Calu3 (cell line): ENCODE measurements around the gene C14orf119. TPM values are rescaled to one million over a fixed set of nuclear protein-coding genes. Genes with fewer than 3 reads are reported as not detected.
A peak's percentile ranks its signal among the peaks of the same experiment; 100 is the strongest.

Source experiments
- BruUV-seq: library from RNA; stranded (reverse); fragments of 400-500 nt; replicated peaks from 2 replicates; lab custom pipeline; 2021; lab: Mats Ljungman, UMichigan
- CTCF ChIA-PET: fragments of 300-600 bp; sonication (Branson Sonifier 250); formaldehyde crosslinking; loops from one replicate; lab custom pipeline; 2022; ENCODE audit warnings: antibody characterized with exemption; lab: Charles Lee
- DNase-seq: peaks from one replicate; pipeline ENCODE4 v3.0.0; 2022
- H3K27ac Mint-ChIP-seq: one replicate; pipeline ENCODE4 v1.8.0; 2022; ENCODE audit warnings: mixed read lengths; ENCODE audit not compliant: unreplicated experiment
- H3K27me3 Mint-ChIP-seq: one replicate; pipeline ENCODE4 v1.8.0; 2022; ENCODE audit warnings: mixed read lengths; ENCODE audit not compliant: unreplicated experiment
- H3K36me3 Mint-ChIP-seq: one replicate; pipeline ENCODE4 v1.8.0; 2022; ENCODE audit warnings: mild to moderate bottlenecking, moderate library complexity, mixed read lengths; ENCODE audit not compliant: insufficient read depth, unreplicated experiment
- H3K4me1 Mint-ChIP-seq: one replicate; pipeline ENCODE4 v1.8.0; 2022; ENCODE audit warnings: mild to moderate bottlenecking, low read depth, mixed read lengths; ENCODE audit not compliant: unreplicated experiment
- H3K4me3 Mint-ChIP-seq: one replicate; pipeline ENCODE4 v1.8.0; 2022; ENCODE audit warnings: mild to moderate bottlenecking, low read depth, moderate library complexity, mixed read lengths; ENCODE audit not compliant: unreplicated experiment
- H3K9me3 Mint-ChIP-seq: one replicate; pipeline ENCODE4 v1.8.0; 2022; ENCODE audit warnings: low read depth, mixed read lengths; ENCODE audit not compliant: unreplicated experiment
- CTCF ChIP-seq: fragments of 200-600 bp; IDR thresholded peaks from one replicate; pipeline ENCODE4 v1.8.0; 2022; ENCODE audit warnings: antibody characterized with exemption; ENCODE audit not compliant: unreplicated experiment
- intact Hi-C: fragments of 100-400 bp; cut with micrococcal nuclease; formaldehyde crosslinking; loops from one replicate; pipeline ENCODE4 v1.10.0; 2022; ENCODE audit not compliant: unreplicated experiment
- total RNA-seq: library from RNA; stranded (reverse); gene quantifications from 2 replicates; pipeline ENCODE4 v1.2.3, GENCODE V29; 2022

C14orf119 gene
- total RNA-seq, 1 experiment from 2014 or later: 47.3 TPM

- Mint-ChIP-seq H3K27ac (no peak overlapping the region), H3K9me3 (no peaks in the 10 kb centered on the region), H3K27me3 (peaks cover 41% of the 10 kb centered on the region), H3K36me3 (no peaks in the 10 kb centered on the region), H3K4me3 (no peak overlapping the region), H3K4me1 (peaks cover 33% of the 10 kb centered on the region)
- no peak for DNase-seq
- TF ChIP-seq CTCF: no peak
- intact Hi-C loops: no loop called here
- no TSS peak for BruUV-seq
- CTCF ChIA-PET: interaction anchor here (0.8 to 2.7 kb wide), 5 partner anchors 25 to 141 kb away, joined by 3 to 46 read pairs (median 7); partner anchors contain the start of genes ACIN1 and C14orf119
Measured at GRCh38 chr14:23119363-23120327, 24.3 kb downstream of the C14orf119 start.

GRCh38 chr14:23120541-23121251 is 25.4 kb downstream of the C14orf119 start:
- H3K4me3 Mint-ChIP-seq: no peak overlapping the region
- H3K27me3 Mint-ChIP-seq: peaks cover 52% of the 10 kb centered on the region
- intact Hi-C loops: loop anchor here (1.0 kb wide), 2 partner anchors 62 to 67 kb away; no protein-coding TSS in a partner anchor
- DNase-seq: peak; percentile 89
- H3K9me3 Mint-ChIP-seq: no peaks in the 10 kb centered on the region
- H3K4me1 Mint-ChIP-seq: peaks cover 24% of the 10 kb centered on the region
- H3K27ac Mint-ChIP-seq: no peak overlapping the region
- no peaks in the 10 kb centered on the region for H3K36me3 Mint-ChIP-seq
- peak; percentile 95 for TF ChIP-seq CTCF
- CTCF ChIA-PET: interaction anchor here (0.6 to 2.7 kb wide), 19 partner anchors 17 to 311 kb away, joined by 3 to 46 read pairs (median 5); partner anchors contain the start of genes ACIN1, BCL2L2, C14orf119 and PABPN1
- BruUV-seq: no TSS peak

GRCh38 chr14:23121361-23121771 is 26.1 kb downstream of the C14orf119 start:
- CTCF ChIA-PET: interaction anchor here (1.0 to 2.7 kb wide), 7 partner anchors 26 to 259 kb away, joined by 3 to 46 read pairs (median 7); partner anchors contain the start of genes ACIN1 and C14orf119
- DNase-seq: no peak
- no peak for TF ChIP-seq CTCF

GRCh38 chr14:23122086-23122485 is 26.8 kb downstream of the C14orf119 start:
- CTCF ChIA-PET: interaction anchor here (2.7 kb wide), 1 partner anchor 65 kb away, joined by 46 read pairs; no protein-coding TSS in a partner anchor
- H3K27ac Mint-ChIP-seq: no peak overlapping the region
- intact Hi-C loops: no loop called here

More at GRCh38 chr14:23121361-23121771, 26.1 kb downstream of the C14orf119 start:
- Mint-ChIP-seq H3K27ac (no peak overlapping the region), H3K36me3 (no peaks in the 10 kb centered on the region), H3K27me3 (peaks cover 58% of the 10 kb centered on the region), H3K4me3 (no peak overlapping the region), H3K9me3 (no peaks in the 10 kb centered on the region), H3K4me1 (peaks cover 24% of the 10 kb centered on the region)
- intact Hi-C loops: loop anchor here (1.0 kb wide), 2 partner anchors 61 to 66 kb away; no protein-coding TSS in a partner anchor
- no TSS peak for BruUV-seq

More at GRCh38 chr14:23122086-23122485, 26.8 kb downstream of the C14orf119 start:
- Mint-ChIP-seq H3K36me3 (no peaks in the 10 kb centered on the region), H3K27me3 (peaks cover 66% of the 10 kb centered on the region), H3K4me1 (peaks cover 24% of the 10 kb centered on the region), H3K9me3 (no peaks in the 10 kb centered on the region), H3K4me3 (no peak overlapping the region)
- no TSS peak for BruUV-seq
- TF ChIP-seq CTCF: no peak
- DNase-seq: no peak
